CD4-positive, alpha-beta T cell treated with Interleukin-17A for 4 hours (primary cell): Measurements from ENCODE around the gene F2RL1.
"Not testable (repeated sequence)": the region's sequence is repeated elsewhere in the genome, so short reads cannot be mapped to it uniquely, and the experiment has no call there.

Source experiments
- DNase-seq: peaks from one replicate; pipeline ENCODE4 v3.0.0-alpha.2; 2020; ENCODE audit warnings: mixed read lengths

The F2RL1 gene

GRCh38 chr5:76807296-76807695, 11.5 kb upstream of the F2RL1 start:
- no peak for DNase-seq

- no peak for DNase-seq
These were observed 10.6 kb upstream of the F2RL1 start for GRCh38 chr5:76808141-76808691.

GRCh38 chr5:76809141-76809540, 9.7 kb upstream of the F2RL1 start:
- DNase-seq: no peak

- DNase-seq: no peak
These were observed 8.6 kb upstream of the F2RL1 start for GRCh38 chr5:76810236-76810635.

GRCh38 chr5:76811214-76811613, 7.6 kb upstream of the F2RL1 start:
- no peak for DNase-seq

GRCh38 chr5:76812209-76812608, 6.6 kb upstream of the F2RL1 start:
- DNase-seq: not testable (repeated sequence)

- no peak for DNase-seq
These were observed 4.8 kb upstream of the F2RL1 start for GRCh38 chr5:76813982-76814562.

GRCh38 chr5:76816110-76816831, 2.6 kb upstream of the F2RL1 start:
- no peak for DNase-seq

- DNase-seq: no peak
These were observed 1.2 kb downstream of the F2RL1 start for GRCh38 chr5:76819851-76820525.

- DNase-seq: no peak
These were observed 1.7 kb downstream of the F2RL1 start for GRCh38 chr5:76820526-76820890.

GRCh38 chr5:76821136-76821535, 2.3 kb downstream of the F2RL1 start:
- no peak for DNase-seq

- DNase-seq: not testable (repeated sequence)
These were observed 3.4 kb downstream of the F2RL1 start for GRCh38 chr5:76822105-76822731.

GRCh38 chr5:76826416-76826815, 7.6 kb downstream of the F2RL1 start:
- not testable (repeated sequence) for DNase-seq

GRCh38 chr5:76831110-76831452, 12.3 kb downstream of the F2RL1 start:
- DNase-seq: no peak

GRCh38 chr5:76836181-76836580, 17.4 kb downstream of the F2RL1 start:
- no peak for DNase-seq

- DNase-seq: no peak
These were observed 17.8 kb downstream of the F2RL1 start for GRCh38 chr5:76836585-76836984.

GRCh38 chr5:76838481-76839261, 19.8 kb downstream of the F2RL1 start:
- no peak for DNase-seq

GRCh38 chr5:76841361-76841760, 22.5 kb downstream of the F2RL1 start:
- DNase-seq: no peak

- DNase-seq: no peak
These were observed 27.1 kb downstream of the F2RL1 start for GRCh38 chr5:76845890-76846289.

GRCh38 chr5:76849419-76850291, 30.8 kb downstream of the F2RL1 start, which contains the start of gene S100Z:
S100Z (plus strand) TSS chr5:76850014; CDS start chr5:76875360, 25,346 bp downstream.
- peak; percentile 60 for DNase-seq

- no peak for DNase-seq
These were observed 31.8 kb downstream of the F2RL1 start for GRCh38 chr5:76850543-76851145.
